ENCODE results near the gene TIMP3. TPM values are rescaled to one million over a fixed set of nuclear protein-coding genes. Genes with fewer than 3 reads are reported as not detected.

Gene TIMP3
- total and polyA plus RNA-seq, 2 donors (not counting 3 experiments of a cell fraction or from before 2014, with no cell fraction given), result 0.22 to 2.0 TPM

GRCh38 chr22:32765132-32765618, 36.3 kb upstream of the TIMP3 start:
- CTCF ChIA-PET, result no interaction called here
- intact Hi-C loops (cut with micrococcal nuclease), result loop anchor here (1.0 kb wide), 1 partner anchor 47 kb away; no protein-coding TSS in a partner anchor

GRCh38 chr22:32771756-32772155, 29.7 kb upstream of the TIMP3 start:
- H3K9me3 ChIP-seq (replicated peaks; ENCODE audit: control insufficient read depth, insufficient read depth, low read length), result peaks cover 4% of the 10 kb centered on the region
- no peak overlapping the region for H3K9ac ChIP-seq (replicated peaks; ENCODE audit: extremely low read depth, insufficient read depth, low read length)
- H3K36me3 ChIP-seq (ENCODE audit: control insufficient read depth in 2 of 2, extremely low read depth in 1 of 2, insufficient read depth in 2 of 2, low read length in 2 of 2), result no peaks in the 10 kb centered on the region
- H2AFZ ChIP-seq (ENCODE audit: low read depth, low read length), result no peak overlapping the region
- BruUV-seq (replicated peaks), result no TSS peak
- no peak overlapping the region for H3K4me2 ChIP-seq (ENCODE audit: insufficient read depth, low read length)
- H3K27ac ChIP-seq (ENCODE audit: insufficient read depth, low read depth, low read length), result no peak overlapping the region
- dilution Hi-C loops (cut with MboI; ENCODE audit: extremely low pct_ligation_motif_present, low sequenced_read_pairs), result no loop called here
- H3K27me3 ChIP-seq (ENCODE audit: control insufficient read depth in 2 of 2, insufficient read depth in 2 of 2, low read length in 2 of 2), result no peaks in the 10 kb centered on the region
- TF ChIP-seq MAX (IDR thresholded peaks at IDR 0.05; ENCODE audit: insufficient read depth, insufficient read length) (no peak), MYC (IDR thresholded peaks at IDR 0.05; ENCODE audit: low read depth, low read length) (no peak), EZH2 (IDR thresholded peaks at IDR 0.05; ENCODE audit: borderline replicate concordance, low read depth, low read length, severe bottlenecking) (no peak), POLR2A (IDR thresholded peaks at IDR 0.05; ENCODE audit: low read depth, low read length) (no peak), CTCF (IDR thresholded peaks at IDR 0.05; ENCODE audit: extremely low read depth in 1 of 2, insufficient read depth in 1 of 2, low read depth in 1 of 2, low read length in 2 of 2) (no peak), GATA2 (IDR thresholded peaks at IDR 0.05; ENCODE audit: insufficient read depth, insufficient read length, low read depth, low read length) (no peak), FOS (IDR thresholded peaks at IDR 0.05; ENCODE audit: borderline replicate concordance, insufficient read depth, low read length) (no peak)
- no peaks in the 10 kb centered on the region for H4K20me1 ChIP-seq (replicated peaks; ENCODE audit: control insufficient read depth, extremely low read depth, insufficient read depth, low read length)
- no peak for DNase-seq (ENCODE audit: low read depth, low spot score)
- no peaks in the 10 kb centered on the region for H3K9me1 ChIP-seq (replicated peaks; ENCODE audit: control insufficient read depth, extremely low read depth, insufficient read depth, low read length)
- no peak for FAIRE-seq
- no peak overlapping the region for H3K4me3 ChIP-seq (replicated peaks in 1 of 3; ENCODE audit: insufficient read depth in 1 of 3, low read depth in 1 of 3, low read length in 3 of 3)
- H3K4me1 ChIP-seq (ENCODE audit: control insufficient read depth, extremely low read depth, insufficient read depth, low read length), result no peaks in the 10 kb centered on the region
- H3K79me2 ChIP-seq (ENCODE audit: control insufficient read depth, insufficient read depth, low read length), result no peaks in the 10 kb centered on the region
- intact Hi-C loops (cut with micrococcal nuclease), result no loop called here
- ChIA-PET CTCF (no interaction called here), POLR2A (no interaction called here)

More at GRCh38 chr22:32765132-32765618, 36.3 kb upstream of the TIMP3 start:
- Histone ChIP-seq H3K27me3 (ENCODE audit: control insufficient read depth in 2 of 2, insufficient read depth in 2 of 2, low read length in 2 of 2) (no peaks in the 10 kb centered on the region), H4K20me1 (replicated peaks; ENCODE audit: control insufficient read depth, extremely low read depth, insufficient read depth, low read length) (no peaks in the 10 kb centered on the region), H3K9ac (replicated peaks; ENCODE audit: extremely low read depth, insufficient read depth, low read length) (no peak overlapping the region), H3K4me1 (ENCODE audit: control insufficient read depth, extremely low read depth, insufficient read depth, low read length) (no peaks in the 10 kb centered on the region), H3K27ac (ENCODE audit: insufficient read depth, low read depth, low read length) (no peak overlapping the region), H3K4me2 (ENCODE audit: insufficient read depth, low read length) (no peak overlapping the region), H3K4me3 (replicated peaks in 1 of 3; ENCODE audit: insufficient read depth in 1 of 3, low read depth in 1 of 3, low read length in 3 of 3) (no peak overlapping the region), H3K9me3 (replicated peaks; ENCODE audit: control insufficient read depth, insufficient read depth, low read length) (no peaks in the 10 kb centered on the region), H3K36me3 (ENCODE audit: control insufficient read depth in 2 of 2, extremely low read depth in 1 of 2, insufficient read depth in 2 of 2, low read length in 2 of 2) (no peaks in the 10 kb centered on the region), H2AFZ (ENCODE audit: low read depth, low read length) (no peak overlapping the region), H3K79me2 (ENCODE audit: control insufficient read depth, insufficient read depth, low read length) (no peaks in the 10 kb centered on the region), H3K9me1 (replicated peaks; ENCODE audit: control insufficient read depth, extremely low read depth, insufficient read depth, low read length) (no peaks in the 10 kb centered on the region)
- FAIRE-seq (no peak), DNase-seq (ENCODE audit: low read depth, low spot score) (no peak)
- BruUV-seq (replicated peaks), result no TSS peak
- TF ChIP-seq FOS (IDR thresholded peaks at IDR 0.05; ENCODE audit: borderline replicate concordance, insufficient read depth, low read length) (no peak), POLR2A (IDR thresholded peaks at IDR 0.05; ENCODE audit: low read depth, low read length) (no peak), JUN (IDR thresholded peaks at IDR 0.05; ENCODE audit: borderline replicate concordance, insufficient read depth, insufficient read length, low read depth) (no peak), GATA2 (IDR thresholded peaks at IDR 0.05; ENCODE audit: insufficient read depth, insufficient read length, low read depth, low read length) (no peak), MYC (IDR thresholded peaks at IDR 0.05; ENCODE audit: low read depth, low read length) (no peak)
- dilution Hi-C loops (cut with MboI; ENCODE audit: extremely low pct_ligation_motif_present, low sequenced_read_pairs), result no loop called here
- POLR2A ChIA-PET, result no interaction called here
